Fibroblast of the aortic adventitia (primary cell): ENCODE data around the gene TEX101. TPM values are rescaled to one million over a fixed set of nuclear protein-coding genes. Genes with fewer than 3 reads are reported as not detected.
"Not testable (repeated sequence)": the region's sequence is repeated elsewhere in the genome, so short reads cannot be mapped to it uniquely, and the experiment has no call there.

ENCODE experiments used
- DNase-seq: peaks from one replicate; pipeline ENCODE4 v3.0.0-alpha.2; 2010; ENCODE audit warnings: low read depth
- H3K4me3 ChIP-seq: 2 replicates; pipeline ENCODE4 v1.5.1; 2011; ENCODE audit warnings: low read depth, mild to moderate bottlenecking, control low read depth, low read length, moderate library complexity
- total RNA-seq: library from RNA; depleted of rRNA; stranded (reverse); fragments of >200 nt; gene quantifications from 2 replicates; pipeline ENCODE4 v1.2.3, GENCODE V29; 2012; ENCODE audit warnings: low replicate concordance
- TF ChIP-seq, protein P1 (sequence below): IDR thresholded peaks from 2 replicates; pipeline ENCODE4 v1.5.1; 2011; ENCODE audit warnings: mild to moderate bottlenecking, low read length, control low read depth, inconsistent platforms; ENCODE audit not compliant: insufficient read depth

TEX101 gene
- total RNA-seq, 1 donor, result not detected

DNA sequence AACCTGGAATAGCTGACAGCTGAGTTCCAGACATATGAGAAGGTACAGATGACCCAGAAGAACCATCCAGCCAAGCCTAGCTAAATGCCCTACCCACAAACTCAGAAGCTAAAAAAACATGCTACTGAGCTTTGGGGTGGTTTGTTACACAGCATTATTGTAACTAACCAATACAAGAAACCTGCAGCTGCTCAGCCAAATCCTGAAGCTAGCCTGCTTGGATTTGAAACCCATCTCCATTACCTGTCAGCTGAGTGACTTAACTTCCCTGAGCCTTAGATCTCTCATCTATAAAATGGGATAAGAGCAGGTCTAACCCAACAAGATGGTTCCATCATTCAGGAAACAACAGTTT lies 25.0 kb downstream of the TEX101 start:
- H3K4me3 ChIP-seq, result no peak overlapping the region
- TF ChIP-seq, protein P1, sequence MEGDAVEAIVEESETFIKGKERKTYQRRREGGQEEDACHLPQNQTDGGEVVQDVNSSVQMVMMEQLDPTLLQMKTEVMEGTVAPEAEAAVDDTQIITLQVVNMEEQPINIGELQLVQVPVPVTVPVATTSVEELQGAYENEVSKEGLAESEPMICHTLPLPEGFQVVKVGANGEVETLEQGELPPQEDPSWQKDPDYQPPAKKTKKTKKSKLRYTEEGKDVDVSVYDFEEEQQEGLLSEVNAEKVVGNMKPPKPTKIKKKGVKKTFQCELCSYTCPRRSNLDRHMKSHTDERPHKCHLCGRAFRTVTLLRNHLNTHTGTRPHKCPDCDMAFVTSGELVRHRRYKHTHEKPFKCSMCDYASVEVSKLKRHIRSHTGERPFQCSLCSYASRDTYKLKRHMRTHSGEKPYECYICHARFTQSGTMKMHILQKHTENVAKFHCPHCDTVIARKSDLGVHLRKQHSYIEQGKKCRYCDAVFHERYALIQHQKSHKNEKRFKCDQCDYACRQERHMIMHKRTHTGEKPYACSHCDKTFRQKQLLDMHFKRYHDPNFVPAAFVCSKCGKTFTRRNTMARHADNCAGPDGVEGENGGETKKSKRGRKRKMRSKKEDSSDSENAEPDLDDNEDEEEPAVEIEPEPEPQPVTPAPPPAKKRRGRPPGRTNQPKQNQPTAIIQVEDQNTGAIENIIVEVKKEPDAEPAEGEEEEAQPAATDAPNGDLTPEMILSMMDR, result no peak
- no peak for DNase-seq

DNA sequence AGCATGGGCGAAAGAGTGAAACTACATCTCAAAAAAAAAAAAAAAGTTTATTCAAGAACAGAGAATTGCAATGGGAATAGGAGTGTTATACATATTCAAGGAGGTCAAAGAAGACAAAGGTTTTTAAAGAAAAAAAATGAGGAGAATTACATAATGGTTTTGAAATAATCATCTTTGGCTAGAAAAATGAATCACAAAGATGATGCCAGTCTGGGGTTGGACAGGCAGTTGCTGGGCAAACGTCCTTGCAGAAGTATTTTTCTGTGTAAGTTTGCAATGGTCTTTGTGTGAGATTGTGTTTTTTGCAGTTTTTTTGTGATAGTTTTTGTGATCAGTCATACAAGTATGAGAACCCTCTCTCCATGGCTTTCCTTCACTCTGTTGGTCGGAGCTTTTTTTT lies 27.0 kb downstream of the TEX101 start:
- DNase-seq, result no peak
- TF ChIP-seq, protein P1, result no peak
- no peak overlapping the region for H3K4me3 ChIP-seq

DNA sequence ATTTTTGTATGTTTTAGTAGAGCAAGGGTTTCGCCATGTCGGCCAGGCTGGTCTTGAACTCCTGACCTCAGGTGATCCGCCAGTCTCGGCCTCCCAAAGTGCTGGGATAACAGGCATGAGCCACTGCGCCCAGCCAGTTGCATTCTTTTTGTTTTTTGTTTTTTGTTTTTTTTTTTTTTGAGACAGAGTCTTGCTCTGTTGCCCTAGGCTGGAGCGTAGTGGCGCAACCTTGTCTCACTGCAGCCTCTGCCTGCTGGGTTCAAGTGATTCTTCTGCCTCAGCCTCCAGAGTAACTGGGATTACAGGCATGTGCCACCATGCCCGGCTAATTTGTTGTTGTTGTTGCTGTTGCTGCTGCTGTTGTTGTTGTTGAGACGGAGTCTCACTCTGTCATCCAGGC lies 29.4 kb downstream of the TEX101 start:
- not testable (repeated sequence) for H3K4me3 ChIP-seq, DNase-seq

DNA sequence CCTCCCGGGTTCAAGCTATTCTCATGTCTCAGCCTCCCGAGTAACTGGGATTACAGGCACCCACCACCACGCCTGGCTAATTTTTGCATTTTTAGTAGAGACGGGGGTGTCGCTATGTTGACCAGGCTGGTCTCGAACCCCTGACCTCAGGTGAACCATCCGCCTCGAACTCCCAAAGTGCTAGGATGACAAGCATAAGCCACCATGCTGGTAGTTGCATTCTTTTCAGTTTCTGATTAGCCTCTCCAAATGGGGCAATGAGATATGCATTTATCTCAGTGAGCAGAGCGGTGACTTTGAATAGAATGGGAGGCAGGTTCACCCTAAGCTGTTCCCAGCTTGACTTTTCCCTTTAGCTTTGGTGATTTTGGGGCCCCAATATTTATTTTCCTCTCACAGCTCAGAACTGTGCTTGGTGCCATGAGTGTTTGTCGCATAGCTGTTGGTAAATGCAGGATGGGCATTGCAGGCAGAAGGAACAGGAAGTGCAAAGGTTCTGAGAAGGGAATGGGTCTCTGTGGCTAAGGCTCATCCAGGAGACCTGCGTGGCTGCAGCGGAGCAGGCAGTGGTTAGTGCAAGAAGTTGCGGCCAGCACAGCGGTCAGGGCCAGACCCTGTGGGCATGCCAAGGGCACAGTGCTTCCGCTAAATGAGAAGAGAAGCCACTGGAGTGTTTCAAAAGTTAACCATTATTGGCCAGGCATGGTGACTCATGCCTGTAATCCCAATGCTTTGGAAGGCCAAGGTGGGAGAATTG lies 30.0 kb downstream of the TEX101 start:
- TF ChIP-seq, protein P1, result no peak
- DNase-seq, result no peak
- H3K4me3 ChIP-seq, result no peak overlapping the region

DNA sequence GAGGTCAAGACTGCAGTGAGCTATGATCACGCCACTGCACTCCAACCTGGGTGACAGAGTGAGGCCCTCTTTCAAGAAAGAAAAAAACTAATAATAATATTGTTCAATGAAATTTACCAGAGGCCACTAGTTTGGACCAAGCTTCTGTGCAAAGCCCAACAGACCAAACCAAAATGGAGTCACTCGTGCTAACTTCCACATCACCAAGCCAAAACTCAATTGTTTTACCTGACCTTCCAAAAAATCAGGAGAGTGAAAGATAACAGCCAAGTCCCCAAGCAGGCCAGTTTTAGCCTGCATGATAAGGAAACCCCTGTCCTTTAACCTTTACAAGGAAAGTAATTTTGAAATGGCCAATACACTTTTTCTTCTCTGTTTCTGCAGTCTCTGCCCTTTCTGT lies 30.7 kb downstream of the TEX101 start:
- no peak overlapping the region for H3K4me3 ChIP-seq
- TF ChIP-seq, protein P1, result no peak
- DNase-seq, result no peak

DNA sequence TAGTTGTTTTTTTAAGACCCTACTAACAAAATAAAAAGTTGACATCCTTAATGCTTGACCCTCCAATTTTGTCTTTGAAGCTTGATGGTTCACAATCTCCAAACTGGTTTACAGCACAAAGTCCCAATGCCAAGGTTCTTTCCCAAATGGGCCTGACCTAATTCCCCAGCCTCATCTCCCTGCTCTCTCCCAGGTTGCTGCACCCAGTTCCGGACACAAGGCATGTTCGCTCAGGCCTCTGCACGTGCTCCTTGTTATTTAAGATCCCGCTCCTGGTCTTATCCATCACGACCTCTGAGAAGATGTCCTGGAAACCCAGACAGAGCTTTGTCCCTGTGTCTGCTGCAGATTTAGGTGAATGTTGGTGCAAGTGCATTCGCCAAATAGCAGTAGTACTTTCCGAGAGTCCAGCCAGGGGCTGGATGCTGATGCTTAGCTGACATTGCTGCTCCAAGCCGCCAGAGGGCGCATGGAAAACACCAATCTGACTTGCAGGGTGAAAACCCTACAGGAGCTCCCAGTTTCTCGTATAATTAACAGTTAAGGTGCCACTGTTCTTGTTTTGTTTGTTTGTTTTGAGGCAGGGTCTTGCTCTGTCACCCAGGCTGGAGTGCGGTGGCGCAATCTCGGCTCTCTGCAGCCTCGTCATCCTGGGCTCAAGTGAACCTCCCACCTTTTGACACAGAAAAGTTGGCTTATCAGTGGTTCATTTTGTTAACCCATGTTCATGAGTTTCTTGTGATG lies 32.2 kb downstream of the TEX101 start:
- peak; percentile 78 for DNase-seq
- no peak overlapping the region for H3K4me3 ChIP-seq
- TF ChIP-seq, protein P1, result peak; percentile 96

DNA sequence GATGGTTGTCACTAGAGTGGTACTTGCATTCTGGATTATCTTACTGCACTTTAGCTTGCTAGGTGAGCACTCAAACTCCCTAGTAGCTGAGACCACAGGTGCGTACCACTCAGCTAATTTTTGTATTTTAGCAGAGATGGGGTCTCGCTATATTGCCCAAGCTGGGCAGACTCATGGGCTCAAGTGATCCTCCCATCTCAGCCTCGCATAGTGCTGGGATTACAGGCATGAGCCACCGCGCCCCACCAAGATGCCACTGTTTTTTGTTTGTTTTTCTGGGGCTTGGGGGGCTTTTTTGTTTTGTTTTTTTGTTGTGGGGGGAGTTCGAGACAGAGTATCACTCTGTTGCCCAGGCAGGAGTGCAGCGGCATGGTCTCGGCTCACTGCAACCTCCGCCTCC lies 33.0 kb downstream of the TEX101 start:
- TF ChIP-seq, protein P1, result no peak
- no peak overlapping the region for H3K4me3 ChIP-seq
- DNase-seq, result no peak
